Jurkat, Clone E6-1 (cell line): ENCODE measurements around the gene HTR2C.

Experiments
- DNase-seq: peaks from one replicate; pipeline ENCODE4 v3.0.0-alpha.2; 2011; ENCODE audit warnings: low read depth, low spot score
- H3K4me3 ChIP-seq: 2 replicates; pipeline ENCODE4 v1.5.1; 2011; ENCODE audit warnings: mild to moderate bottlenecking, low read length, control low read depth, moderate library complexity

HTR2C gene

DNA sequence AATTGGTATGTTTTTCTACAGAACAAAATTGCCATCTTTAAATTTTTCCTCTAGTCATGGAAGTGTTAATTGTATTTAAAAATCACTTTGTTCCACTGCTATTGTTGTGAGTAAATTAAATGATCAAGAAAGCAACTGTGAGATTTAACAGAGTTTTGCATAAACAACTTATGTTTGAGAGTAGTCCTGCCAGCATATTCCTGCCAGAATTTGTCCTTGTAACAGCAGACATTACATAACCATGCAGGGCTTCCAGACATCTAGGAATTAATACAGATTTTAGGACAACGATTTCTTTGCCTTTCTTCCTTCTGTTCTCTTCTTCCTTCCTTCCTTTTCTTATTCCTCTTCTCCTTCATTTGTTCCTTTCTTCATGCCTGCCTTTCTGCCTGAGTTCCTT is 125.5 kb downstream of the HTR2C start:
- DNase-seq, result no peak
- no peak overlapping the region for H3K4me3 ChIP-seq

DNA sequence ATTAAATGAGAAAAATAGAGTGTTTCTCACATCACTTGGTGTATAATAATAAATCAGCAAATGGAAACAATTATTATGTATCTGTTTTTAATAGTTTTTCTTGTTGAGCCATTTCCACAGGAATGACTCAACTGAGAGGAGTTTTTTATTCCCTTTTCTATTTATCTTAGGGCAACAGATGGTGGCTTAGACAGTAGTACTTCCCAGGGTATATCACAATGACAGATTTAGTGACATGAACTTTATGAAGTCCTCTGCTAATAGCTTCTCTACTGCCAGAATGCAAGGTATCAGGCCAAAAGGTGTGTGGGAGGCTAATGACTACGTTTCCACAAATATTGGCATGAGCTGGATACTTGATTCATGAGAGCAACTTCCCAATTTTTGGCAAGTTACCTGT is 126.7 kb downstream of the HTR2C start:
- DNase-seq, result no peak

DNA sequence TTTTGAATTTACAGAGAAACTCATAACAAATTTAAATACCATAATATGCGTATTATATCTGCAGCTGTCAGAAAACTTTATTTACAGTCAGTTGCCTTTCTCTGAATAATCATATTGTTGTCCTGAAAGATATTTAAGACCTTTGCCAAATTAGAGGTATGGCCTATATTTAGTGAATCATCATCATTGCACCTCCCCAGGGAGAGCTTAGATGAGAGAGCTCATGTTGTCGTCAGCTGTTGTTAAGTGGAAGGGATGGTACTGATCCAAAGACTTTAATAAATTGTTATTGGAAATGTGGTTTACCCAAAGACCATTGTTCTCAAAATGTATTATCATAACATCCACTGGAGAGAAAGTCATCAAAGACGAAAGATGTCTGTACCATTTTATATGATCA is 128.6 kb downstream of the HTR2C start:
- no peak for DNase-seq
- H3K4me3 ChIP-seq, result no peak overlapping the region

More for the DNA sequence above, 126.7 kb downstream of the HTR2C start:
- H3K4me3 ChIP-seq, result no peak overlapping the region

DNA sequence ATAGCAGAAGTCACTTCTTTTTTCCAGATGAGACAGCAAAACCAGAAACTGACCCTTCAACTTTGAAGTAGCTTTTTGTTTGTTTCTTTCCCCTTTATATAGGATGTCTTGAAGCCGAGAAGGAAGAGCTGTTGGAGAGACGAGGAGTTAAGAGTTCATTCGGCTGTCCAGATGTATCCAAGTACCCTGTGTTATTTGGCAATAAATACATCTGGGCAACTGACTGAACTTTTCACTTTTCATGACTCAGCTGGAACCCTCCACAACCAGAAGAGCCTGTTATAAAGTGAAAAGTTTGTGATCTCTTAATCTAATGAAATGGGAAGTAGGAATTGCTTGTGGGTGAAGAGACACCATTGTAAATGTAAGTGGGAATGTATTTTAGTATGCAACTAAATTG is 131.2 kb downstream of the HTR2C start:
- no peak overlapping the region for H3K4me3 ChIP-seq
- DNase-seq, result no peak

DNA sequence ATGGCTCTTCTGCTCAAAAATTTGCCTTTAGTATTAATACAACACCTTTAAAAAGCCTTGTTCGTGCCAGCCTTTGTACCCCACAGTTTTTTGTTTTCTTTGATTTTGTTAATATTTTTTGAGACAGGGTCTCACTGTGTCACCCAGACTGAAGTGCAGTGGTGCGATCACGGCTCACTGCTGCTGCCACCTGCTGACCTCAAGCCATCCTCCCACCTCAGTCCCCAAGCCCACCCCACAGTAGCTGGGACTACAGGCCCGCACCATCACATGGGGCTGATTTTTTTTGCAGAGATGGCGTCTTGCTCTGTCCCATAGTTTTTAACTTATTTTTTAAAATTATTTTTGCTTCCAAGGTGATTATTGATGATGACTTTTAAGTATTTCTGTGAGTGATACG is 134.0 kb downstream of the HTR2C start:
- no peak overlapping the region for H3K4me3 ChIP-seq
- DNase-seq, result no peak

DNA sequence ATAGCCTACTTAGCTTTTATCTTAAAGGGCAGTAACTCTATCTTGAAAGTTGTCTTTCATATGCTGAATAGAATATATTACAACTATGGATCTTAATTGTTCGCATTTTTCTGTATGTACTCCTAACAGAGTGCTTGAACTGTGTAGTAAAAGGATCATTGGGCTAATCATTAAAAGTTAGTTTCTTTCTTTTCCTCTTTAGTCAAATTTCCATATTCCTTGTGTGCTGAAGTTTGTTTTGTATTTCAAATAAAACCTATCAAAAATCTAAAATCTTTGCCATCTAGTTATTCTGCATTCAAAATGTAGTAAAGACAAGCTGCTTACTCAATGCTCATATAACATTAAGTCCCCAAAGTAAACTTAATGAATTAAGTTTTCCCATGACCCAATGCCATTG is 182.7 kb downstream of the HTR2C start:
- DNase-seq, result no peak

DNA sequence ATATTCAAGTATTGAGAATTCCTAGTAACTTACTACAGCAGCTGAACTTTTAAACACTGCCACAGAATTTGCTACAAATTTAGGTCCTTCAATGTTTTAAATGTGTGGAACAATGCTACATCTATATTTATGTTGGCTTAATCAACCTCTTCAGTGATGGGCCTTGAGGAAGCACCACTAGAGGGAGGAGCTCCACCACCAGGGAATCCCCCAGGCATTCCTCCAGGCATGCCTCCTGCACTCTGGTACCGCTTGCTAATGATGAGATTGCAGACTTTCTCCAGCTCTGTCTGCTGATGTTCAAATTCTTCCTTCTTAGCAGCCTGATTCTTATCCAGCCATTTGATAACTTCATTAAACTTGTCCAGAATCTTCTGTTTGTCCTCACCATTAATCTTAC is 190.8 kb downstream of the HTR2C start:
- H3K4me3 ChIP-seq, result no peak overlapping the region
- no peak for DNase-seq

More for the DNA sequence above, 182.7 kb downstream of the HTR2C start:
- H3K4me3 ChIP-seq, result no peak overlapping the region

DNA sequence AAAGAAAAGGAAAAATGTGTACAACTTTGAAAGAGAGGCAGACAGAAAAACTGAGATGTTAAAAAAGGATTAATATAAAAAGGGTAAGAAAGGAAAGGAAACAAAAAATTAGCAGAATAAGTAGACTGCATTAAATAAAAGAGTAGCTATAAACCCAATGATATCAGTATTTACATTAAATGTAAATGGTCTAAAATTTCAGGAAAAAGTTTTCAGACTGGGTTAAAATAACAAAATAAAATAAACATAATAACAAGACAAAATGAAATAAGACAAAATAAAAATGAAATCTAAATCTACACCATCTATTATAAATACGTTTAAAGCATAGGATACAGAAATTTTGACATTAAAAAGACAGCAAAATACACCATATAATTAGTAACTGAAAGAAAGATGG is 199.0 kb downstream of the HTR2C start:
- no peak overlapping the region for H3K4me3 ChIP-seq
- no peak for DNase-seq

DNA sequence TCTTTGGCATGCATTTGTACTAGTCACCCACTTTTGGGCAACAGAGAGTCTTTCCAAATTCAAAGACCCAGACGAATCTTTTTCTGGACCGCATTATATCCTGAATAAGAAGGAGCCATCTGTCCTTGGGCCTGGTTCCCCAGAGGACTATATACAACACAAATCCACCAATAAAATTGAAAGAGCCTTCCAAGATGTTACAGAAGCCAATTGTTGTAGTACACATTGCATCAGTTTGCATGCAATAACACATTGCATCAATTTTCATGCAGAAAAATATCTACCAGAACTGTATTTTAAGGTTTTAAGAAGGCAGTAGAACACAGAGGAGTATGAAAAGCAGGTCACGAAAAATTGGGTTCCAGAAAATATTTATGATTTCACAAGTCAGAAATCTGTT is 203.2 kb downstream of the HTR2C start:
- DNase-seq, result no peak
- no peak overlapping the region for H3K4me3 ChIP-seq

DNA sequence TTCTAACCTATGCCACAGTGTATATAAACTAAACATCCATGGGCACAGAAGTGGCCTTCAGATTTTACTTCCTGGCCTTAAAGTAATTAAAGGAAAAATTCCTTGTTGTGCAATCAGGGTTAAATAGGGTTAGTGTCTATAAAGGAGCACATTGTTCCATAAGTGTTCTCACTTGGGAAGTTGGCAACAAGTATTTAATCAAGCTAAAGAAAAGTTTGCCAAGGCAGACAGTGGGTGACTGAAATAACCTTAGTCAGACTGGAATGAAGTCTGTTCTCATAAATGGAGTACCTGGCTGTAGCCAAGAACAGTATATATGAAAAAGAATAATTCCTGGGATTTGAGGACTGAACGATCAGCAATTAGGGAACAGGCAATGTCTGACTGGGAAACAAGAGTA is 213.6 kb downstream of the HTR2C start:
- no peak overlapping the region for H3K4me3 ChIP-seq
- no peak for DNase-seq

DNA sequence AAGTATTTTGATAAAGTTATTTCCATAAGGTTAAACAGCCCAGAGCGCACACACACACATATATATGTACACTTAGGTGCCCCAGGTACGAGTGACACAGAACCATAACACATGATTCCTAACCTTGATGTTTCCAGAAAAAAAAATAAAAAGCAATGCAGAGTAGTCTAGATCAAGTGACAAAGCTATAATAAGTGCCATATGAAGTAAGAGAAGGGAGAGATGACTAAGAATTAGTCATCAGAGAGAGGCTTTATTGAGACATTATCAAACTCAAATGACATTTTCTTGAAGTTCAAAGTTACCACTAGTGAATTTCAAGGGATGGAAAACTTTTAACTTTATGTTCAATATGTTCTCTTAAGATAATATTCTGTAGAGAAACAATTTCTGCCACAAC is 215.0 kb downstream of the HTR2C start:
- H3K4me3 ChIP-seq, result no peak overlapping the region
- no peak for DNase-seq

DNA sequence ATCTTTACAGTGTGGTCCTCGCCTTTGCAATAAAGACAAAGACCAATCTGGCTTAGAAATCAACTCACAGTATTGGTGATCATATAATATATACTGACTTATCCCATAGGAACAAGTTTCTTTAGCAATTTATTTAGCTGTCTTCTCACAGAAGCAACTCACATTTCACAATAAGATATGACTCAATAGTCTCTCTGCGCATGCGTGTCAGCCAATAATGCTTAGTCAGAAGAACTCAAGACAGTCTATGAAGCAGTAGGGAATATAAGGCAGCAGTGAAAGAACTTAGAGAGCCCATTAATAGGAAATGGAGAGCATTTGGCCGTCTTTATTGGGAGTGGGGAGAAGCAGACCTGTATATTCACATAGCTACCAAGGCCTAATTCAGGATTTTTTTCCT is 216.8 kb downstream of the HTR2C start:
- H3K4me3 ChIP-seq, result no peak overlapping the region
- no peak for DNase-seq

DNA sequence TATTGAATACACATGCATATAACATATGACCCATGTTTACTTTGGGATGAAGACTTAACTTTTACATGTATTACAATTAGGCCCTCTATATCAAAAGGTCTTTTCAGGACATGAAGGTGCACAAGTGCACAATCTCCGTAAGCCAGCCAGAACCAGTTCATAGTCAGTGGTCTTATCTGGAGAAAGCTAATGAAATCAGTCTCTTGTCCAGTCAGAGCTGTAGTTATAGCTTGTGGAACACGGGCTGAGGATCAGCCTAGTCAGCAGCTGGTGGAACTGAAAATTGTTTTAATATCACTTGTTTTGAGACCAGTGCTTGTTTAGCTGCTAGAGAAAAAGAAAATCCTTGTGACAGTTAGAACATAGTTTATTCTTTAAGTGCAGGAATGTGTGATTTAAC is 235.6 kb downstream of the HTR2C start:
- DNase-seq, result no peak
- H3K4me3 ChIP-seq, result no peak overlapping the region

DNA sequence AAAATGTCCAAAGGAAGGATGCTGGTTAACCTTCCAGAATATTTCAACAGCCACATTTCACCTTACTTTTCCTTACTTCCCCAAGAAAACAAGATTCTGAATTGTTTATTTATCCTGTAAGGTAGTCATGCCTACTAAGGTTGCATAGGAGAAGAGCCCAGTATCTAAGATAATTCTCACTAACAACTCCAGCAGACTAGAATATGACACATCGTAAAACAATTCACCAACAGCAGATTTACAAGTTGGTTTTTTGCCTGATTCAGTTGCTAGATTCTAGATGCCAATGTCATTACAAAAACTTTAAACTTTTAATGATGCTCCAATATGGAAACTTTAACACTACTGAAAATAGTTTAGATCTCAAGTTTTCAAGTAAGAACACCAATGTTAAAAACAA is 257.2 kb downstream of the HTR2C start:
- H3K4me3 ChIP-seq, result no peak overlapping the region
- no peak for DNase-seq

DNA sequence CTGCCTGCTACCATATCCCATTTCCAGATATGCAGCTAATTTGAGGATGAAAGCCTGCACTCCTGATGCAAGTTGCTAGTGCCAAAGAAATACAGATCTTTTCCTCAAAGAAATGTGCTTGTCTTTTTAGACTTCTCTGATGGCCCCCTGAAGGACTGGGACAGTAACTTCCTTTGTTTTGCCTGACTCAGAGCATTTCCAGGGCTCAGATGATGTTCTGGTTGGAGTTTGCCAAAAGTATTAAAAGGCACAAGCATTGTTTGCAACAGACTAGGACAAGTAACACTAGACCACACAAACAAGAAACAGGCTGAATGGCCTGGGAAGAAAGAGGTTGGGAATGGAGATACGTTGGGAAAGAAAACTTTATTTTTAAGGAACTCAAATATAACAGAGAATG is 258.3 kb downstream of the HTR2C start:
- no peak for DNase-seq

DNA sequence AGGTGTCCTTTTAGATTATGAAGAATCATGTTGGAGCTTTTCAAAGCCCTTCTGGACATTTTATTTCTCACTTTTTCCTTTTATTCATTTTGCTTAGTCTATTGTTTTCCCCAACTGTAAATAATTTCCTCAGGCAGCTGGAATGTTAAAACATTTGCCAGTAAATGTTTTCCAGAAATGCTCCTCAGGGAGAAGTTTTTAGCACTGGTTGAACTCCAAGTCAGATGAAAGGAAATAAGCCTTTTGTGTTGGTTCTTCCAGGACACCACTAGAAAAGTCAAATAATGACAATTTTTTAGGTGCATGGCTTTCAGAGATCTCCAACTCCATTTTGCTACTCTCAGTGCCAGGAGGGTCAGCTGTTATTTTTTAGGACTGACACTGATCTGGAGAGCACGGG is 305.6 kb downstream of the HTR2C start:
- DNase-seq, result no peak
- no peak overlapping the region for H3K4me3 ChIP-seq

More for the DNA sequence above, 258.3 kb downstream of the HTR2C start:
- no peak overlapping the region for H3K4me3 ChIP-seq

DNA sequence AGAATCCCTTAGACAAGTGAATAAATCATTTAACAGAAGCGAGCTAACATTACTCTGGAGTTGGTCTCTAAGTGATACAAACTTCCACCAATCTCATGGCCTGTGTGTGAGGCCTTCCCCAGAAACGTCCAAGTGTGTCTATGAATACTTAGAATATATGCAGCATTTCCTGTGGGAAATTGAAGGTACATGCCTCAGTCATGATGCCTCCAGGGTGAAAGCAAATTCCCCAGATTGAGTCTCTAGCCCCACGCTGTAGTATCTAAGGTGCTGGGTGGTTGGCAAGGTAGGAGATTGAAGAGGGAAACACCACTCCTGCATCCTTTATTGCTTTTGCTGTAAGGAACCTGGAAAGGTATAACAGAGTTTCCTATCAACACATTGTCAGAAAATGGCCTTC is 319.7 kb downstream of the HTR2C start:
- DNase-seq, result no peak
- no peak overlapping the region for H3K4me3 ChIP-seq

DNA sequence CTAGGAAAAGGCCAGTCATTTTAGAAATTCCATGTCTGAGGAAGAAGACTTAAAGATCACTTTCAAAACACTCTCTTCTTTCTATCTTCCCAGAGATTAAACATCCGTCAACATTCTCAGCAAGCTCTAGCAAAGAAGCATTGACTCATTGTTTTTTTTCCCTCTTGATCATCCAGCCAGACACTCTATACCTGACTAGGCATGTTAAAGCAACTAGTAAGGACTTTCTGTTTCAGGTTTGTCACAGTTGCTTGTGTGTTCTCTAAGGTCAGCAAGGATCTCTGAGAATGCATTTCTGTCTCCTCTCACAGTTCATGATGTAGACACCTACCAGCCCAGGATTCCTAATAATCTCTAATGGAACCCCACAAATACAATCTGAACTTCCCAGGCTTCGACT is 321.4 kb downstream of the HTR2C start:
- no peak overlapping the region for H3K4me3 ChIP-seq
- no peak for DNase-seq

DNA sequence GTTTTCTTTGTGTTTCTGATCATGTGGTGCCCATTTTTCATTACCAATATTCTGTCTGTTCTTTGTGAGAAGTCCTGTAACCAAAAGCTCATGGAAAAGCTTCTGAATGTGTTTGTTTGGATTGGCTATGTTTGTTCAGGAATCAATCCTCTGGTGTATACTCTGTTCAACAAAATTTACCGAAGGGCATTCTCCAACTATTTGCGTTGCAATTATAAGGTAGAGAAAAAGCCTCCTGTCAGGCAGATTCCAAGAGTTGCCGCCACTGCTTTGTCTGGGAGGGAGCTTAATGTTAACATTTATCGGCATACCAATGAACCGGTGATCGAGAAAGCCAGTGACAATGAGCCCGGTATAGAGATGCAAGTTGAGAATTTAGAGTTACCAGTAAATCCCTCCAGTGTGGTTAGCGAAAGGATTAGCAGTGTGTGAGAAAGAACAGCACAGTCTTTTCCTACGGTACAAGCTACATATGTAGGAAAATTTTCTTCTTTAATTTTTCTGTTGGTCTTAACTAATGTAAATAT is 323.2 kb downstream of the HTR2C start:
- DNase-seq, result no peak
- no peak overlapping the region for H3K4me3 ChIP-seq

DNA sequence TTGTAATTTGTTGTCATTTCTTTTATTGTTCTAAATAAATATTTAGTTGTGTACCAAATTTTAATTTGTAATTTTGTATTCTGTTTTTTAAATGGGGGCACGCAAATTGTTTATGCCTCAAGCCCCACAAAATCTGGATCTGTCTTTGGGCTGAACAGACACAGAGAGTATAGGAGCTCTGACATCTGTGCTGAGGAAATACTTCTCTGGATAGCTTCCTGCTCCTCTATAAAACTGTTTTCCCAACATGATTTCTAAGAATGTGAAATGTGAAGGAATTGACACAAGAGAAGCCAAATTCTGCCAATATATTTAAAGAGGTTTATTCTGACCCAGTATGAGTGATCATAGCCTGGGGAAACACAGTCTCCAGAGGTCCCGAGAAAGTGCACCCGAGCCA is 340.5 kb downstream of the HTR2C start:
- DNase-seq, result no peak
- no peak overlapping the region for H3K4me3 ChIP-seq

DNA sequence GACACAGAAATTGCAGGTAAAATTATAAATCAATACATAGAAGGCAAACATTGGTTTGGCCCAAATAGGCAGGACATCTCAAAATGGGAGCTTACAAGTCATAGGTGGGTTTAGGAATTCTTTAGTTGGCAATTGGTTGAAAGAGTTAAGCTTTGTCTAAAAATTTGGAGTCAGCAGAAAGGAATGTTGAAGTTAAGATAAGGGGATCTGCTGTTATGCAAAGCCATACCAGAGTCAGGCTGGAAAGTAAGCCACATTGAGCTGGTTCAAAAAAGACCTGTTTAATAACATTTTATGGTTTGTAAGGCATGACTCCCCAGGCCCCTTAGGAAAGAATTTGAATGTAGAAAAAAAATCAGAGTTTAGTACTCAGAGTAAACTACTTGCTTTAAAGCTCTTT is 341.0 kb downstream of the HTR2C start:
- DNase-seq, result no peak

DNA sequence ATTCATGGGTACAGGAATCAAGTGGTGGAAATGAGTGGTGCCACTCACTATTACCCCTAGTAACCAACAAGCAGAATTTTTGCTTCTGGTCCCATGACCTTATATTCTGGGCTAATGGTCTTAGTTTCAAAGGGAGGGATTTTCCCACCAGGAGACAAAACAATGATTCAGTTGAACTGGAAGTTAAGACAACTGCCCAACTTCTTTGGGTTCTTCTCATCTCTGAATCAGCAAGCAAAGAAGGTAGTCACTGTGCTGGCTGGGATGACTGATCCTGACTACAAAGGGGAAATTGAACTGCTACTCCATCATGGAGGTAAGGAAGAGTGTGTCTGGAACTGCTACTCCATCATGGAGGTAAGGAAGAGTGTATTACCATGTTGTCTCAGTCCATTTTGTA is 346.3 kb downstream of the HTR2C start:
- no peak for DNase-seq

More for the DNA sequence above, 341.0 kb downstream of the HTR2C start:
- no peak overlapping the region for H3K4me3 ChIP-seq

More for the DNA sequence above, 346.3 kb downstream of the HTR2C start:
- H3K4me3 ChIP-seq, result no peak overlapping the region
